ENCODE measurements around the gene PLCB1. TPM values are rescaled to one million over a fixed set of nuclear protein-coding genes. Genes with fewer than 3 reads are reported as not detected.

PLCB1 gene
- total RNA-seq, 1 experiment from 2014 or later, result 11.3 TPM

- Mint-ChIP-seq H3K4me1 (no peaks in the 10 kb centered on the region; the same call in 1 of the 2 replicates), H3K4me3 (no peak overlapping the region), H3K9me3 (peaks cover 7% of the 10 kb centered on the region), H3K27me3 (ENCODE audit: low read depth) (no peaks in the 10 kb centered on the region), H3K27ac (no peak overlapping the region), H3K36me3 (peaks cover 6% of the 10 kb centered on the region)
- ATAC-seq (peak; percentile 89), DNase-seq (ENCODE audit: low spot score) (no peak)
- POLR2A ChIA-PET, result interaction anchor here (1.0 to 1.2 kb wide), 2 partner anchors 172 to 215 kb away, joined by 3 read pairs; partner anchors contain the start of gene PLCB4
- TF ChIP-seq CTCF (IDR thresholded peaks at IDR 0.05) (peak; percentile 80), RELA (CRISPR knock-in tag; IDR thresholded peaks at IDR 0.05; ENCODE audit: borderline replicate concordance) (no peak), OVOL2 (CRISPR knock-in tag; IDR thresholded peaks at IDR 0.05; ENCODE audit: borderline replicate concordance) (no peak), ZNF232 (CRISPR knock-in tag; IDR thresholded peaks at IDR 0.05) (no peak), JUN (CRISPR knock-in tag; IDR thresholded peaks at IDR 0.05) (no peak), ARID4B (CRISPR knock-in tag; IDR thresholded peaks at IDR 0.05; ENCODE audit: borderline replicate concordance) (no peak), MAX (CRISPR knock-in tag; IDR thresholded peaks at IDR 0.05) (no peak), AR (CRISPR knock-in tag; IDR thresholded peaks at IDR 0.05) (peak; percentile 46; the same call in 1 of the 2 replicates), NR2C2 (CRISPR knock-in tag; IDR thresholded peaks at IDR 0.05) (no peak), ZNF512 (CRISPR knock-in tag; IDR thresholded peaks at IDR 0.05; ENCODE audit: borderline replicate concordance) (no peak), ZNF396 (CRISPR knock-in tag; IDR thresholded peaks at IDR 0.05; ENCODE audit: borderline replicate concordance) (no peak), ZNF263 (CRISPR knock-in tag; IDR thresholded peaks at IDR 0.05; ENCODE audit: low read depth) (no peak), GTF2I (CRISPR knock-in tag; conservative IDR thresholded peaks at IDR 0.05) (no peak), GABPB1 (CRISPR knock-in tag; IDR thresholded peaks at IDR 0.05) (0 out of 2 replicates have a peak, but pooled peaks have one; percentile 37), ATF2 (CRISPR knock-in tag; IDR thresholded peaks at IDR 0.05; ENCODE audit: borderline replicate concordance, low read depth) (no peak)
- CTCF ChIA-PET, result interaction anchor here (0.6 to 2.4 kb wide), 65 partner anchors 9 to 539 kb away, joined by 3 to 37 read pairs (median 4); partner anchors contain the start of gene PLCB4
Measured at GRCh38 chr20:8853805-8854338, 721.8 kb downstream of the PLCB1 start.

Measured in WTC11 (cell line).